A549 (cell line): ENCODE measurements around the gene RPS14. TPM values are rescaled to one million over a fixed set of nuclear protein-coding genes. Genes with fewer than 3 reads are reported as not detected.

Experiments used
- ATAC-seq, 2 experiments: fragments of 200-7000 bp in 1 of 2; fragments of >200 bp in 1 of 2; cut with Nextera tagmentation in 1 of 2; cut with Tn5 transposase in 1 of 2; 3 replicates each; pipeline versions ENCODE4 v1.8.0 to v1.9.1; 2018 to 2020; ENCODE audit warnings: mild to moderate bottlenecking in 1 of 2, moderate library complexity in 1 of 2
- CTCF ChIA-PET: fragments of 300-600 bp; sonication (Branson Sonifier 250); formaldehyde crosslinking; extraction: SDS; loops from one replicate; lab custom pipeline; 2021; ENCODE audit warnings: antibody characterized with exemption, inconsistent platforms; lab: Yijun Ruan, JAX
- POLR2A ChIA-PET: fragments of 350-600 bp; formaldehyde crosslinking; extraction: SDS; loops from one replicate; lab custom pipeline; 2021; ENCODE audit warnings: antibody characterized with exemption, inconsistent platforms; lab: Yijun Ruan, JAX
- DNase-seq, 2 experiments: peaks; one replicate each; pipeline versions ENCODE4 v3.0.0 to v3.0.0-alpha.2; 2011 to 2016; ENCODE audit warnings: low read depth in 1 of 2, low spot score in 1 of 2
- FAIRE-seq: peaks from 2 replicates; lab custom pipeline; 2011; peaks lifted over from hg19 to GRCh38; lab: Jason Lieb, UNC
- H3K27ac ChIP-seq, 2 experiments: fragments of >200 bp; sonication (Bioruptor Twin); formaldehyde crosslinking; 3 replicates each; pipeline ENCODE4 v1.5.1; 2016 to 2017
- H3K4me1 ChIP-seq: fragments of >200 bp; sonication (Bioruptor Twin); formaldehyde crosslinking; 3 replicates; pipeline ENCODE4 v1.6.1; 2016
- H3K4me2 ChIP-seq: fragments of >200 bp; sonication (Bioruptor Twin); formaldehyde crosslinking; 3 replicates; pipeline ENCODE4 v1.6.1; 2016
- H3K4me3 ChIP-seq: fragments of >200 bp; sonication (Bioruptor Twin); formaldehyde crosslinking; 3 replicates; pipeline ENCODE4 v1.5.1; 2016
- H3K9me3 ChIP-seq: fragments of >200 bp; sonication (Bioruptor Twin); formaldehyde crosslinking; 3 replicates; pipeline ENCODE4 v1.6.1; 2016
- CBX8 ChIP-seq: fragments of 200-600 bp; sonication (generic); IDR thresholded peaks from 2 replicates; pipeline ENCODE4 v1.6.1; 2016
- CEBPB ChIP-seq, 2 experiments: fragments of >200 bp in 1 of 2; sonication (Bioruptor Twin) in 1 of 2; formaldehyde crosslinking in 1 of 2; IDR thresholded peaks; 2 replicates each; pipeline ENCODE4 v1.6.1; 2012 to 2016
- CHD2 ChIP-seq: fragments of 150-350 bp; IDR thresholded peaks from 2 replicates; pipeline ENCODE4 v1.6.1; 2014; ENCODE audit warnings: low read length; ENCODE audit not compliant: partially characterized antibody
- CHD4 ChIP-seq: fragments of 200-600 bp; sonication (generic); IDR thresholded peaks from 2 replicates; pipeline ENCODE4 v1.6.1; 2016; ENCODE audit warnings: antibody characterized with exemption, mild to moderate bottlenecking, borderline replicate concordance
- EHF ChIP-seq: fragments of 250-450 bp; sonication (Bioruptor Pico); IDR thresholded peaks from 2 replicates; pipeline ENCODE4 v1.5.0; 2020; ENCODE audit warnings: mild to moderate bottlenecking
- ESRRA ChIP-seq: fragments of 150-350 bp; IDR thresholded peaks from 2 replicates; pipeline ENCODE4 v1.6.1; 2014; ENCODE audit warnings: mild to moderate bottlenecking, low read length, borderline replicate concordance
- HDAC2 ChIP-seq: fragments of 200-600 bp; sonication (generic); IDR thresholded peaks from 2 replicates; pipeline ENCODE4 v1.6.1; 2016
- HEYL ChIP-seq: fragments of 250-450 bp; sonication (Bioruptor Pico); IDR thresholded peaks from 2 replicates; pipeline ENCODE4 v1.8.0; 2021; ENCODE audit warnings: mild to moderate bottlenecking, moderate library complexity
- HOXA7 ChIP-seq: fragments of 250-450 bp; sonication (Bioruptor Pico); IDR thresholded peaks from 2 replicates; pipeline ENCODE4 v1.5.0; 2020; ENCODE audit warnings: mild to moderate bottlenecking, moderate library complexity
- MAFK ChIP-seq: fragments of 450-650 bp; IDR thresholded peaks from 2 replicates; pipeline ENCODE4 v1.6.1; 2014; ENCODE audit not compliant: partially characterized antibody
- NR3C1 ChIP-seq: fragments of >200 bp; sonication (Bioruptor Twin); formaldehyde crosslinking; IDR thresholded peaks from 3 replicates; pipeline ENCODE4 v1.6.1; 2017
- RARB ChIP-seq: fragments of 250-450 bp; sonication (Bioruptor Pico); IDR thresholded peaks from 2 replicates; pipeline ENCODE4 v1.8.0; 2021; ENCODE audit warnings: mild to moderate bottlenecking, moderate library complexity
- RCOR1 ChIP-seq: fragments of 150-350 bp; IDR thresholded peaks from 2 replicates; pipeline ENCODE4 v1.6.1; 2014; ENCODE audit warnings: antibody characterized with exemption, low read length, low read depth
- RFX5 ChIP-seq: fragments of 450-650 bp; IDR thresholded peaks from 2 replicates; pipeline ENCODE4 v1.7.1; 2014; ENCODE audit warnings: antibody characterized with exemption, mild to moderate bottlenecking, moderate library complexity
- SREBF2 ChIP-seq: fragments of 450-650 bp; IDR thresholded peaks from 2 replicates; pipeline ENCODE4 v1.6.1; 2014; ENCODE audit warnings: mild to moderate bottlenecking, moderate library complexity
- ZFP36 ChIP-seq: fragments of 450-650 bp; IDR thresholded peaks from 2 replicates; pipeline ENCODE4 v1.6.1; 2014; ENCODE audit warnings: borderline replicate concordance; ENCODE audit not compliant: partially characterized antibody
- ZNF302 ChIP-seq: fragments of 250-450 bp; sonication (Bioruptor Pico); IDR thresholded peaks from 2 replicates; pipeline ENCODE4 v1.9.0; 2021; ENCODE audit warnings: inconsistent platforms, mild to moderate bottlenecking, moderate library complexity
- ZSCAN20 ChIP-seq: fragments of 250-450 bp; sonication (Bioruptor Pico); IDR thresholded peaks from 2 replicates; pipeline ENCODE4 v1.8.0; 2022; ENCODE audit warnings: mild to moderate bottlenecking, moderate library complexity
- WGBS: methylation state at CpG from one replicate; pipeline ENCODE4 v1.1.6; 2017; ENCODE audit errors: missing lambda C conversion rate; 5-methylcytosine and 5-hydroxymethylcytosine counted together
- polyA plus RNA-seq, 4 experiments: library from polyadenylated mRNA; depleted of rRNA in 3 of 4; stranded (reverse); fragments of >200 nt; fragmentation: RNase III in 1 of 4; extraction: RNeasy Plus Mini Kit Qiagen cat#74134 plus additional on column Dnase treatment in 1 of 4; gene quantifications; 2 replicates in 3 of 4; 3 replicates in 1 of 4; pipeline ENCODE4 v1.2.3, GENCODE V29; 2011 to 2017
- TF ChIP-seq, protein P1 (sequence below): fragments of 250-450 bp; sonication (Bioruptor Pico); IDR thresholded peaks from 2 replicates; pipeline ENCODE4 v1.5.0; 2020; ENCODE audit warnings: low read depth, mild to moderate bottlenecking, moderate library complexity
- TF ChIP-seq, protein P2 (sequence below): IDR thresholded peaks from 2 replicates; pipeline ENCODE4 v1.6.1; 2012; ENCODE audit warnings: low read depth, borderline replicate concordance
- TF ChIP-seq, protein P3 (sequence below): IDR thresholded peaks from 2 replicates; pipeline ENCODE4 v1.6.1; 2012

The RPS14 gene
- polyA plus RNA-seq, 2 of the 4 experiments (the other 2 are of a cell fraction), result 3,794 to 3,799 TPM

DNA sequence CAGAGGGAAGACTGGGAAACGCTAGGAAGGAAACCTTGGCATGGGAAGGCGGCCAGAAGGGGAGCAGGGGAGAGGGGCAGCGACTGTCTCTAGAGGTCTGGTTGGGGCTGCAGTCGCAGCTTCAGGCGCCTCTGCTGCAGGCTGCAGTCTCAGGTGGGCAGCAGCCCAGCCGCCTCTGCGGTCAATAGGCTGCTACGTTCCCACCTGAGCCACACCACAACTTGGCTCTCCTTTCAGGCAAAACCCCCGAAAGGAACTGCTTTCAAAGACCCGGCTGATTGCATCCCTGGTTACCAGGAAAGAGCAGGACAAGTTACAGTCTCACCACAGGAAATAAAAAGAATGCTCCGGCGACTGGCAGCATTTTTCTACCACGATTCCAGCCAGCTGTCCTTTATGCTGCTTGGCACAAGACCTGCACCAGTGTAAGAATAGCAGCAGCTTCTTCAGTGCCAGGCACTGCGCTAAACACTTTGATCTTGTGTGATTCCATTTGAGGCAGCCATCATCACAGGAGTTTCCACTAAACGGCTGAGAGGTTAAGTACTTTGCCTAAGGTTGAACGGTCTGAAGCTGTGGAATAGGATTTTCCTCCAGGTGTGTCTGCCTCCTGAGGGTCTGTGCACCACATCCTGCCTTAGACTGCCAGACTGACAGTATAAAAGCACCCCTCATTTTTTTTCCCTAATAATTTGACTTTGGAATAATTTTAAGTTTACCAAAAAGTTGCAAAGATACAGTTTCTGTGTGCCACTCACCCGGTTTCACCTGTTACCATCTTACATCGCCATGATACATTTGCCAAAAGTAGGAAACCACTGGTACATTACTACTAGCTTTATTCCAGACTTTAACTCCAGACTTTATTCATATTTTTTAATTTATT, 7.5 kb downstream of the RPS14 start:
- DNase-seq, result no peak
- no peak for TF ChIP-seq CEBPB (IDR thresholded peaks at IDR 0.05)
- no peak for TF ChIP-seq RCOR1
- TF ChIP-seq RARB (CRISPR knock-in tag), result no peak
- no peak for TF ChIP-seq MAFK
- TF ChIP-seq NR3C1, result no peak
- no peak for TF ChIP-seq ZFP36
- TF ChIP-seq, protein P1, sequence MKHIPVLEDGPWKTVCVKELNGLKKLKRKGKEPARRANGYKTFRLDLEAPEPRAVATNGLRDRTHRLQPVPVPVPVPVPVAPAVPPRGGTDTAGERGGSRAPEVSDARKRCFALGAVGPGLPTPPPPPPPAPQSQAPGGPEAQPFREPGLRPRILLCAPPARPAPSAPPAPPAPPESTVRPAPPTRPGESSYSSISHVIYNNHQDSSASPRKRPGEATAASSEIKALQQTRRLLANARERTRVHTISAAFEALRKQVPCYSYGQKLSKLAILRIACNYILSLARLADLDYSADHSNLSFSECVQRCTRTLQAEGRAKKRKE (CRISPR knock-in tag), result no peak
- no peak for TF ChIP-seq CHD4
- no peak for TF ChIP-seq ESRRA
- no peak overlapping the region for H3K27ac ChIP-seq
- peaks cover 25% of the 10 kb centered on the region; the same call in 2 of the 3 replicates for H3K4me1 ChIP-seq
- FAIRE-seq, result no peak
- 80% methylated on average over 18 of the region's 18 CpGs for WGBS
- ChIA-PET POLR2A (no interaction called here), CTCF (interaction anchor here (1.0 to 2.1 kb wide), 2 partner anchors 8 to 9 kb away, joined by 3 to 5 read pairs; no protein-coding TSS in a partner anchor)
- peak; percentile 44 to 45 for ATAC-seq
- no peak overlapping the region for H3K4me2 ChIP-seq
- no peak overlapping the region for H3K4me3 ChIP-seq
- H3K9me3 ChIP-seq, result no peaks in the 10 kb centered on the region

DNA sequence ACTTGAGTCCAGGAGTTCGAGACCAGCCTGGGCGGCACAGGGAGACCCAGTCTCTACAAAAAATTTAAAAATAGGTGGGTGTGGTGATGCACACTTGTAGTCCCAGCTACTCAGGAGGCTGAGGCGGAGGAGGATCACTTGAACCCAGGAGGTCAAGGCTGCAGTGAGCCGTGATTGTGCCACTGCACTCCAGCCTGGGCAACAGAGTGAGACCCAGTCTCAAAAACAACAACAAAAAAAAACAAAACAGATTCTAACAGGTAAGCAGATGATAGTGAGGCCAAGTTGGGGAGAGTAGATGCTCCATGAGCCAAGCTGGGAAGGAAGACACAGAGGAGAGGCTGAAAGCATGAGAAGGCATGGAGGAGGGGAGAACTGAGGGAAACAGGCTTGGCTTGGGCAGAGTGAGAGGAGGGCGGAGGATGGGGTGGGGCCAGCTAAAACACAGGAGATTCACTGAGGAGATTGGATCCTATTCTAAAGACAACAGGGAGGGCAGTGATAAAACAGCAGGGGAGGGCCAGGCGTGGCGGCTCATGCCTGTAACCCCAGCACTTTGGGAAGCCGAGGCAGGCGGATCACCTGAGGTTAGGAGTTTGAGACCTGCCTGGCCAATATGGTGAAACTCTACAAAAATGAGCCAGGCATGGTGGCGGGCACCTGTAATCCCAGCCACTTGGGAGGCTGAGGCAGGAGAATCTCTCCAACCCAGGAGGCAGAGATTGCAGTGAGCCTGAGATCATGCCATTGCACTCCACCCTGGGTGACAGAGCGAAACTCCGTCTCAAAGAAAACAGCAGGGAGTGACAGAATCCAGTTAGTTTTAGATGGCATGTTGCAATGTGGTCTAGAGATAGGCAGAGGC, 8.4 kb downstream of the RPS14 start:
- CTCF ChIA-PET, result interaction anchor here (0.6 to 2.1 kb wide), 4 partner anchors 9 to 311 kb away, joined by 3 to 5 read pairs (median 4); no protein-coding TSS in a partner anchor
- Histone ChIP-seq H3K4me3 (no peak overlapping the region), H3K4me2 (no peak overlapping the region), H3K27ac (no peak overlapping the region), H3K4me1 (peaks cover 17% of the 10 kb centered on the region; the same call in 2 of the 3 replicates), H3K9me3 (no peaks in the 10 kb centered on the region)
- DNase-seq (no peak), FAIRE-seq (no peak), ATAC-seq (peak; percentile 46 to 55)
- POLR2A ChIA-PET, result no interaction called here
- TF ChIP-seq CHD2, result no peak
- TF ChIP-seq, protein P2, sequence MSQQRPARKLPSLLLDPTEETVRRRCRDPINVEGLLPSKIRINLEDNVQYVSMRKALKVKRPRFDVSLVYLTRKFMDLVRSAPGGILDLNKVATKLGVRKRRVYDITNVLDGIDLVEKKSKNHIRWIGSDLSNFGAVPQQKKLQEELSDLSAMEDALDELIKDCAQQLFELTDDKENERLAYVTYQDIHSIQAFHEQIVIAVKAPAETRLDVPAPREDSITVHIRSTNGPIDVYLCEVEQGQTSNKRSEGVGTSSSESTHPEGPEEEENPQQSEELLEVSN, result no peak
- no peak for TF ChIP-seq EHF (CRISPR knock-in tag)
- no peak for TF ChIP-seq HDAC2
- TF ChIP-seq HEYL (CRISPR knock-in tag), result no peak
- no peak for TF ChIP-seq ESRRA
- TF ChIP-seq MAFK, result no peak
- no peak for TF ChIP-seq ZFP36
- no peak for TF ChIP-seq CBX8
- TF ChIP-seq ZNF302, result no peak
- TF ChIP-seq HOXA7, result no peak
- TF ChIP-seq ZSCAN20 (CRISPR knock-in tag), result no peak
- TF ChIP-seq SREBF2, result no peak
- TF ChIP-seq, protein P3, sequence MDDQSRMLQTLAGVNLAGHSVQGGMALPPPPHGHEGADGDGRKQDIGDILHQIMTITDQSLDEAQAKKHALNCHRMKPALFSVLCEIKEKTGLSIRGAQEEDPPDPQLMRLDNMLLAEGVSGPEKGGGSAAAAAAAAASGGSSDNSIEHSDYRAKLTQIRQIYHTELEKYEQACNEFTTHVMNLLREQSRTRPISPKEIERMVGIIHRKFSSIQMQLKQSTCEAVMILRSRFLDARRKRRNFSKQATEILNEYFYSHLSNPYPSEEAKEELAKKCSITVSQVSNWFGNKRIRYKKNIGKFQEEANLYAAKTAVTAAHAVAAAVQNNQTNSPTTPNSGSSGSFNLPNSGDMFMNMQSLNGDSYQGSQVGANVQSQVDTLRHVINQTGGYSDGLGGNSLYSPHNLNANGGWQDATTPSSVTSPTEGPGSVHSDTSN, result no peak
- TF ChIP-seq RFX5, result no peak
- no peak for TF ChIP-seq RCOR1
- WGBS, result 92% methylated on average over 12 of the region's 12 CpGs
